H1 (cell line): ENCODE data around the gene EXOC3L1. TPM values are rescaled to one million over a fixed set of nuclear protein-coding genes. Genes with fewer than 3 reads are reported as not detected.

ENCODE experiments used
- ATF3 ChIP-seq: IDR thresholded peaks from 2 replicates; pipeline ENCODE4 v1.6.1; 2011; ENCODE audit warnings: low read depth, mild to moderate bottlenecking, low read length; ENCODE audit not compliant: insufficient read depth
- BRCA1 ChIP-seq: IDR thresholded peaks from 2 replicates; pipeline ENCODE4 v1.6.1; 2012; ENCODE audit warnings: low read depth, low read length, improper control_type of control experiment
- CEBPB ChIP-seq: IDR thresholded peaks from 2 replicates; pipeline ENCODE4 v1.6.1; 2012; ENCODE audit warnings: low read depth, low read length
- CHD1 ChIP-seq: IDR thresholded peaks from 2 replicates; pipeline ENCODE4 v1.6.1; 2012; ENCODE audit warnings: low read depth, low read length, improper control_type of control experiment
- CREB1 ChIP-seq: IDR thresholded peaks from 2 replicates; pipeline ENCODE4 v1.6.1; 2012; ENCODE audit warnings: inconsistent platforms
- CTCF ChIP-seq, 3 experiments: IDR thresholded peaks; 1 replicate in 2 of 3; 2 replicates in 1 of 3; pipeline versions ENCODE4 v1.5.1 to v1.6.1; 2011; ENCODE audit warnings: low read length in 3 of 3, mild to moderate bottlenecking in 3 of 3, inconsistent platforms in 2 of 3, low read depth in 1 of 3, moderate library complexity in 1 of 3; ENCODE audit not compliant: insufficient read depth in 1 of 3; ENCODE audit errors: control extremely low read depth in 1 of 3
- E2F6 ChIP-seq: IDR thresholded peaks from 2 replicates; pipeline ENCODE4 v1.6.1; 2012; ENCODE audit warnings: inconsistent platforms
- FOSL1 ChIP-seq: IDR thresholded peaks from 2 replicates; pipeline ENCODE4 v1.6.1; 2011; ENCODE audit warnings: mild to moderate bottlenecking, low read depth, low read length, moderate library complexity; ENCODE audit not compliant: insufficient read depth
- GTF2F1 ChIP-seq: IDR thresholded peaks from 2 replicates; pipeline ENCODE4 v1.6.1; 2012; ENCODE audit warnings: low read depth, low read length, improper control_type of control experiment, borderline replicate concordance
- HDAC6 ChIP-seq: IDR thresholded peaks from one replicate; pipeline ENCODE4 v1.7.1; 2012; ENCODE audit warnings: low read depth, mild to moderate bottlenecking, inconsistent platforms, low read length, moderate library complexity
- JUND ChIP-seq: IDR thresholded peaks from 2 replicates; pipeline ENCODE4 v1.6.1; 2011; ENCODE audit warnings: mild to moderate bottlenecking, improper control_type of control experiment, low read length
- MAFK ChIP-seq: IDR thresholded peaks from 2 replicates; pipeline ENCODE4 v1.6.1; 2012; ENCODE audit warnings: low read depth, mild to moderate bottlenecking, improper control_type of control experiment, low read length
- MAX ChIP-seq: IDR thresholded peaks from 2 replicates; pipeline ENCODE4 v1.6.1; 2012; ENCODE audit warnings: inconsistent platforms
- NRF1 ChIP-seq: IDR thresholded peaks from 2 replicates; pipeline ENCODE4 v1.6.1; 2011; ENCODE audit warnings: mild to moderate bottlenecking, low read depth, low read length, improper control_type of control experiment
- POLR2AphosphoS5 ChIP-seq: IDR thresholded peaks from 2 replicates; pipeline ENCODE4 v1.6.1; 2011; ENCODE audit warnings: low read depth, low read length
- POU5F1 ChIP-seq: IDR thresholded peaks from 2 replicates; pipeline ENCODE4 v1.6.1; 2011; ENCODE audit warnings: low read depth, mild to moderate bottlenecking, low read length, moderate library complexity
- RXRA ChIP-seq: IDR thresholded peaks from 2 replicates; pipeline ENCODE4 v1.6.1; 2011; ENCODE audit warnings: low read depth, mild to moderate bottlenecking, low read length, moderate library complexity; ENCODE audit not compliant: insufficient read depth
- SIRT6 ChIP-seq: IDR thresholded peaks from one replicate; pipeline ENCODE4 v1.7.1; 2012; ENCODE audit warnings: low read length, inconsistent platforms
- SP1 ChIP-seq: IDR thresholded peaks from 2 replicates; pipeline ENCODE4 v1.6.1; 2011; ENCODE audit warnings: low read depth, low read length
- SP4 ChIP-seq: IDR thresholded peaks from 2 replicates; pipeline ENCODE4 v1.6.1; 2012; ENCODE audit warnings: low read length, inconsistent platforms
- TAF1 ChIP-seq: IDR thresholded peaks from 2 replicates; pipeline ENCODE4 v1.6.1; 2011; ENCODE audit warnings: mild to moderate bottlenecking, low read depth, low read length
- TAF7 ChIP-seq: optimal IDR thresholded peaks from 2 replicates; pipeline ENCODE3; 2011; ENCODE audit warnings: low read depth, mild to moderate bottlenecking, inconsistent platforms, low read length, moderate library complexity, borderline replicate concordance
- polyA plus RNA-seq, 7 experiments: library from polyadenylated mRNA; depleted of rRNA in 3 of 7; stranded (reverse) in 5 of 7; unstranded in 2 of 7; fragments of >200 nt in 5 of 7; fragments of 200-250 nt in 2 of 7; gene quantifications; 1 replicate in 5 of 7; 2 replicates in 1 of 7; 4 replicates in 1 of 7; pipeline versions ENCODE4 v1.2.1 to v1.2.3, GENCODE V29; 2011 to 2013; ENCODE audit warnings: missing spikeins in 2 of 7, mixed read lengths in 2 of 7
- total RNA-seq: library from RNA; stranded (reverse); fragmentation: NEBNext Ultra II Directional; extraction: Animal tissue kit (Norgen Biotek cat#: 25700); gene quantifications from 2 replicates; pipeline ENCODE4 v1.2.1, GENCODE V29; 2021

The EXOC3L1 gene
- total and polyA plus RNA-seq, 2 of the 8 experiments (the other 6 are each of a cell fraction or from before 2014, with no cell fraction given): 1.3 TPM

GRCh38 chr16:67199011-67199807 lies 9.3 kb upstream of the EXOC3L1 start, which contains the start of gene ELMO3 (continued):
- TF ChIP-seq CHD1: no peak
- TF ChIP-seq CTCF (IDR thresholded peaks at IDR 0.05; ENCODE audit: control extremely low read depth in 1 of 3, insufficient read depth in 1 of 3, low read depth in 1 of 3, low read length in 3 of 3): peak; percentile 88 to 94 (median 89)
- no peak for TF ChIP-seq RXRA
- no peak for TF ChIP-seq TAF7
- TF ChIP-seq POLR2AphosphoS5: peak; percentile 51; the same call in 1 of the 2 replicates
- no peak for TF ChIP-seq GTF2F1
- TF ChIP-seq MAFK: no peak
- TF ChIP-seq SIRT6: no peak
- no peak for TF ChIP-seq SP1
- no peak for TF ChIP-seq HDAC6
- TF ChIP-seq NRF1: no peak
- TF ChIP-seq ATF3: no peak
- TF ChIP-seq MAX: peak; percentile 96
- peak; percentile 57 for TF ChIP-seq TAF1
- TF ChIP-seq JUND: no peak
- peak; percentile 66 for TF ChIP-seq CREB1
- peak; percentile 89 for TF ChIP-seq E2F6
- TF ChIP-seq SP4: no peak
- TF ChIP-seq POU5F1: no peak
- TF ChIP-seq FOSL1: no peak
- TF ChIP-seq CEBPB: no peak
- TF ChIP-seq BRCA1: no peak
